Subcutaneous adipose tissue (tissue), 4 donors: ENCODE measurements around the gene DNAH8. TPM values are rescaled to one million over a fixed set of nuclear protein-coding genes. Genes with fewer than 3 reads are reported as not detected.

Experiments used
- CTCF ChIP-seq: fragments of 450-650 bp; IDR thresholded peaks from one replicate; pipeline ENCODE4 v1.5.1; 2016; ENCODE audit warnings: low read depth, mild to moderate bottlenecking, control low read depth, antibody characterized with exemption, moderate library complexity
- total RNA-seq, 4 donors: library from RNA; depleted of rRNA; stranded (reverse); fragments of >200 nt; gene quantifications; one replicate each; pipeline ENCODE4 v1.1.0, GENCODE V29; 2016

Gene DNAH8
- total RNA-seq, 4 donors from 2014 or later = not detected

DNA sequence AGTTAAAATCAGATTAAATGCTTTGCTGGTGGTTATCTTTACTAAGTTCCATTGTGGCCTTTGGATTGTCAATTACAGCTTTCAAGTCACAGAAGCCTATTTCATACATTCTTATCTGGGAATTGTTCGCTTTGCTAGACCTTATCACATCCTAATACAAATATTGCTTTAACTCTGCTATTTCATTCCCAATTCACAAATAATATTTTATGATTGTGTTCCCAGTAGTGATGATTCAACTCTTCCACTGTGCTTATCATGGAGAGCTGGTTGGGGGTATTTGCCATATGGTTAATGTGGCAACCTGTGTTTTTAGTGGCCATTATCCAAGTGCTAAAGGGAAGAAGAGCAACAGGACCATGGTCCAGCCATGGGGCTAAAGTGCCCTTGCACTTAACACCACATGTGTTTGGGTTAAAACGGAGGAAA, 260.5 kb downstream of the DNAH8 start:
- TF ChIP-seq CTCF = no peak

DNA sequence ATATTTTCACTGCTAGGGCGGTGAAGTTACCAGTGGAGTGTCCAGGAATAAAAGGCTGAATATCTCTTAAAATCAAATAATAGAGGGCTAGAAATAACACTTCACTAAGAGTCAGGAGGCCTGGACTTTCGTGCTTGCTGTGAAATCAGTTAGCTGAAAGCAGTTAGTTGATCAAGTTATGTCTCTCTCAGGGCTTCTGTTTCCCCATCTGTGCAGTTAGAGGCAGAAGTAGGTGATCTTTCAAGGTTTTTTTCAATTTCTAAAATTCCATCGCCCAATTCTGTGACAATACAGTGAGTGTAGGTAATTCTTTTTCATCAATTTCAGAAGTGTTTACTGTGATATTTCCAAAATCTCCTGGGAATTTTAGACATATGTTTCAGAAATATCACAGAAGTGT, 260.9 kb downstream of the DNAH8 start:
- no peak for TF ChIP-seq CTCF

GRCh38 chr6:38976801-38977500, 261.8 kb downstream of the DNAH8 start:
- TF ChIP-seq CTCF = no peak

GRCh38 chr6:38978139-38978704, 263.1 kb downstream of the DNAH8 start:
- TF ChIP-seq CTCF = no peak

GRCh38 chr6:38982470-38982869, 267.4 kb downstream of the DNAH8 start:
- TF ChIP-seq CTCF = no peak

DNA sequence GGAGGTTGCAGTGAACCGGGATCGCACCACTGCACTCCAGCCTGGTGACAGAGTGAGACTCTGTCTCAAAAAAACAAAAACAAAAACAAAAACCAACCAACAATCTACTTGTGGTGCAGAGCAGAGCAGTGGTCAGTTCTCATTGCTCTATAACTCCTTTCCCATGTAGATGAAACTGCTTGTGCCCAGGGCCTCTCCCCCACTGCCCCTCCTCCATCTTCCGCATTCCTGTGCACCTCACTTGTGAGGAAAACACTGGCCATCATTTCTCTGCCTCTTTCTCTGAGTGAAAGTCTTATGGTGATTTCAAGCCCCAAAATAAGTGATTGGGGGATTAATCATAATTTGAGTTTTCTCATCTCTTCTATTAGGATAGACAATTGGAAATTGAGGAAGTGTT, 269.6 kb downstream of the DNAH8 start:
- TF ChIP-seq CTCF = no peak

DNA sequence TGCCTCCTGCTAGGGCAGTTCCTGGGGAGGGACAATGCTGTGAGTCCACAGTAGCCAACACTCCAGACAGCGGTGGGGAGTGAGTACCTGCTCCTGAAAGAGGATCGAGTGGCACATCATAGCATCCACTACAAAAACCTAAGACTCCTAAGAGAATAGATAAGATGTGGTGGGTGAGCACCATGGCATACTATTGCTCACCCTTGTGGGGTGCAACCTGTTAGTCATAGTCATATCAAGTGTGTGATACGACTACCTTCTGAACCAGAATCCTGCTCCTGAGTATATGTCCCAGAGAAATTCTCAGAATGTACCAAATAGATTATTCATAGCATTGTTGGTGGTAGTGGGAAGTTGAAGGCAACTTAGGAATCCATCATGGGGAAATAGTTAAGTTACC, 270.7 kb downstream of the DNAH8 start:
- TF ChIP-seq CTCF = no peak
